Stimulated activated naive CD4-positive, alpha-beta T cell treated with Interleukin-2 at 50 U/mL for 16 hours (primary cell): ENCODE results near the gene SPATA16.
"Not testable (repeated sequence)": the region's sequence is repeated elsewhere in the genome, so short reads cannot be mapped to it uniquely, and the experiment has no call there.

Experiments
- DNase-seq: peaks from one replicate; lab custom pipeline; 2025; lab: John Stamatoyannopoulos, UW

SPATA16 gene

GRCh38 chr3:173003956-173004355 is 137.1 kb downstream of the SPATA16 start:
- no peak for DNase-seq

- no peak for DNase-seq
These were observed 137.6 kb downstream of the SPATA16 start for GRCh38 chr3:173003471-173003870.

GRCh38 chr3:173001622-173002021 is 139.4 kb downstream of the SPATA16 start:
- DNase-seq, result no peak

GRCh38 chr3:173000553-173000952 is 140.5 kb downstream of the SPATA16 start:
- DNase-seq, result no peak

- DNase-seq, result no peak
These were observed 147.6 kb downstream of the SPATA16 start for GRCh38 chr3:172993412-172993811.

- DNase-seq, result no peak
These were observed 149.5 kb downstream of the SPATA16 start for GRCh38 chr3:172991424-172991996.

GRCh38 chr3:172989373-172989772 is 151.7 kb downstream of the SPATA16 start:
- DNase-seq, result no peak

- DNase-seq, result no peak
These were observed 153.8 kb downstream of the SPATA16 start for GRCh38 chr3:172987273-172987672.

- no peak for DNase-seq
These were observed 156.1 kb downstream of the SPATA16 start for GRCh38 chr3:172984914-172985313.

- no peak for DNase-seq
These were observed 158.2 kb downstream of the SPATA16 start for GRCh38 chr3:172982736-172983364.

GRCh38 chr3:172981407-172981983 is 159.5 kb downstream of the SPATA16 start:
- no peak for DNase-seq

- no peak for DNase-seq
These were observed 160.2 kb downstream of the SPATA16 start for GRCh38 chr3:172980849-172981248.

- no peak for DNase-seq
These were observed 163.3 kb downstream of the SPATA16 start for GRCh38 chr3:172977696-172978095.

- no peak for DNase-seq
These were observed 166.1 kb downstream of the SPATA16 start for GRCh38 chr3:172974969-172975368.

GRCh38 chr3:172973799-172974198 is 167.2 kb downstream of the SPATA16 start:
- no peak for DNase-seq

GRCh38 chr3:172972717-172973116 is 168.3 kb downstream of the SPATA16 start:
- no peak for DNase-seq

- no peak for DNase-seq
These were observed 169.0 kb downstream of the SPATA16 start for GRCh38 chr3:172972067-172972466.

GRCh38 chr3:172968646-172969045 is 172.4 kb downstream of the SPATA16 start:
- DNase-seq, result no peak

- DNase-seq, result no peak
These were observed 175.8 kb downstream of the SPATA16 start for GRCh38 chr3:172965256-172965655.

GRCh38 chr3:172960626-172961182 is 180.3 kb downstream of the SPATA16 start:
- not testable (repeated sequence) for DNase-seq

GRCh38 chr3:172958565-172958964 is 182.5 kb downstream of the SPATA16 start:
- DNase-seq, result no peak

GRCh38 chr3:172953571-172953970 is 187.5 kb downstream of the SPATA16 start:
- no peak for DNase-seq

- DNase-seq, result no peak
These were observed 189.5 kb downstream of the SPATA16 start for GRCh38 chr3:172951511-172951910.
